GM12878 (cell line): Measurements from ENCODE around the gene TMEM150C. TPM values are rescaled to one million over a fixed set of nuclear protein-coding genes. Genes with fewer than 3 reads are reported as not detected.
A peak's percentile ranks its signal among the peaks of the same experiment; 100 is the strongest.

ENCODE experiments used
- ATAC-seq: fragments of 200-7000 bp; cut with Tn5 transposase; 3 replicates; pipeline ENCODE4 v1.9.1; 2020; ENCODE audit warnings: mild to moderate bottlenecking, moderate library complexity
- BruUV-seq: library from RNA; stranded (reverse); fragments of 400-500 nt; replicated peaks from 2 replicates; lab custom pipeline; 2021; lab: Mats Ljungman, UMichigan
- CTCF ChIA-PET: fragments of 300-600 bp; sonication (Branson Sonifier 250); formaldehyde crosslinking; extraction: SDS; loops from one replicate; lab custom pipeline; 2021; ENCODE audit warnings: inconsistent platforms; lab: Yijun Ruan, JAX
- POLR2A ChIA-PET: fragments of 350-600 bp; formaldehyde crosslinking; extraction: SDS; loops from one replicate; lab custom pipeline; 2021; ENCODE audit warnings: inconsistent platforms; lab: Charles Lee
- RAD21 ChIA-PET: fragments of 300-600 bp; sonication (Branson Sonifier 250); formaldehyde crosslinking; loops from one replicate; lab custom pipeline; 2023; ENCODE audit warnings: antibody characterized with exemption; ENCODE audit not compliant: unreplicated experiment; lab: Charles Lee
- SMC1A ChIA-PET: fragments of 300-600 bp; sonication (Branson Sonifier 250); formaldehyde crosslinking; loops from one replicate; lab custom pipeline; 2023; ENCODE audit not compliant: unreplicated experiment, uncharacterized antibody; lab: Charles Lee
- DNase-seq: peaks from one replicate; pipeline ENCODE4 v3.0.0-alpha.2; 2011; ENCODE audit warnings: low read depth, low spot score
- FAIRE-seq: peaks from 3 replicates; lab custom pipeline; 2011; peaks lifted over from hg19 to GRCh38; lab: Jason Lieb, UNC
- H2AFZ ChIP-seq: 2 replicates; pipeline ENCODE4 v1.6.0; 2011; ENCODE audit warnings: low read depth, low read length, control low read depth; ENCODE audit not compliant: control insufficient read depth
- H3K27ac ChIP-seq: 2 replicates; pipeline ENCODE4 v1.5.1; 2011; ENCODE audit warnings: control low read depth; ENCODE audit not compliant: control insufficient read depth, insufficient read depth
- H3K27me3 ChIP-seq, 2 experiments: replicated peaks in 1 of 2; 2 replicates each; pipeline versions ENCODE4 v1.6.0 to v1.6.1; 2011; ENCODE audit warnings: low read length in 1 of 2; ENCODE audit not compliant: control insufficient read depth in 2 of 2, insufficient read depth in 2 of 2
- H3K36me3 ChIP-seq, 2 experiments: 2 replicates each; pipeline ENCODE4 v1.5.1; 2011; ENCODE audit warnings: low read length in 1 of 2; ENCODE audit not compliant: control insufficient read depth in 2 of 2, insufficient read depth in 2 of 2
- H3K4me1 ChIP-seq: 2 replicates; pipeline ENCODE4 v1.6.1; 2011; ENCODE audit warnings: mild to moderate bottlenecking, low read length, moderate library complexity, mixed read lengths; ENCODE audit not compliant: control insufficient read depth, insufficient read depth
- H3K4me2 ChIP-seq: 2 replicates; pipeline ENCODE4 v1.6.0; 2011; ENCODE audit warnings: control low read depth; ENCODE audit not compliant: control insufficient read depth, insufficient read depth
- H3K4me3 ChIP-seq: fragments of 200-600 bp; sonication (generic); 2 replicates; pipeline ENCODE4 v1.5.1; 2016
- H3K79me2 ChIP-seq: 2 replicates; pipeline ENCODE4 v1.6.0; 2011; ENCODE audit warnings: low read length; ENCODE audit not compliant: control insufficient read depth, insufficient read depth
- H3K9ac ChIP-seq: 2 replicates; pipeline ENCODE4 v1.8.0; 2011; ENCODE audit warnings: low read length, control low read depth, mixed read lengths; ENCODE audit not compliant: control insufficient read depth, insufficient read depth
- H3K9me3 ChIP-seq: replicated peaks from 3 replicates; pipeline ENCODE4 v1.5.1; 2011; ENCODE audit warnings: mild to moderate bottlenecking, low read length; ENCODE audit not compliant: control insufficient read depth, insufficient read depth
- H4K20me1 ChIP-seq: 2 replicates; pipeline ENCODE4 v1.6.0; 2011; ENCODE audit not compliant: control insufficient read depth, insufficient read depth
- ATF2 ChIP-seq: IDR thresholded peaks from 2 replicates; pipeline ENCODE4 v1.6.1; 2012; ENCODE audit warnings: low read length, inconsistent platforms
- ATF7 ChIP-seq: fragments of 450-650 bp; IDR thresholded peaks from 2 replicates; pipeline ENCODE4 v1.6.1; 2016; ENCODE audit warnings: low read depth, mild to moderate bottlenecking
- BCL3 ChIP-seq: IDR thresholded peaks from 2 replicates; pipeline ENCODE4 v1.6.1; 2011; ENCODE audit warnings: borderline replicate concordance, low read depth, mild to moderate bottlenecking, moderate library complexity, low read length; ENCODE audit not compliant: insufficient read depth, poor library complexity, severe bottlenecking
- DPF2 ChIP-seq: fragments of 450-650 bp; IDR thresholded peaks from 2 replicates; pipeline ENCODE4 v1.6.1; 2017; ENCODE audit warnings: mild to moderate bottlenecking
- GATAD2B ChIP-seq: fragments of 450-650 bp; conservative IDR thresholded peaks from 2 replicates; pipeline ENCODE4 v1.6.1; 2017; ENCODE audit warnings: low read depth, mild to moderate bottlenecking, moderate library complexity
- IRF4 ChIP-seq: IDR thresholded peaks from 2 replicates; pipeline ENCODE4 v1.6.1; 2011; ENCODE audit warnings: low read depth, low read length
- JUND ChIP-seq: IDR thresholded peaks from 2 replicates; pipeline ENCODE4 v1.6.1; 2012; ENCODE audit warnings: low read depth, mild to moderate bottlenecking, low read length, improper control_type of control experiment, moderate library complexity
- KDM1A ChIP-seq: fragments of 200-600 bp; sonication (generic); IDR thresholded peaks from 2 replicates; pipeline ENCODE4 v1.6.1; 2016; ENCODE audit warnings: borderline replicate concordance
- MEF2B ChIP-seq: fragments of 450-650 bp; IDR thresholded peaks from 2 replicates; pipeline ENCODE4 v1.6.1; 2018; ENCODE audit warnings: mild to moderate bottlenecking, moderate library complexity; ENCODE audit not compliant: partially characterized antibody, poor library complexity, severe bottlenecking
- NR2F1 ChIP-seq: fragments of 450-650 bp; conservative IDR thresholded peaks from 2 replicates; pipeline ENCODE4 v1.6.1; 2017; ENCODE audit warnings: mild to moderate bottlenecking
- PKNOX1 ChIP-seq: fragments of 450-650 bp; IDR thresholded peaks from 2 replicates; pipeline ENCODE4 v1.6.1; 2016; ENCODE audit warnings: mild to moderate bottlenecking
- RELB ChIP-seq: fragments of 450-650 bp; IDR thresholded peaks from 2 replicates; pipeline ENCODE4 v1.6.1; 2017; ENCODE audit warnings: low read depth, mild to moderate bottlenecking, moderate library complexity
- RUNX3 ChIP-seq: IDR thresholded peaks from 2 replicates; pipeline ENCODE4 v1.6.1; 2012; ENCODE audit warnings: low read length, inconsistent platforms
- SMAD1 ChIP-seq: fragments of 450-650 bp; IDR thresholded peaks from 2 replicates; pipeline ENCODE4 v1.6.1; 2018; ENCODE audit warnings: mild to moderate bottlenecking, low read depth; ENCODE audit not compliant: partially characterized antibody
- SMC3 ChIP-seq: IDR thresholded peaks from 2 replicates; pipeline ENCODE4 v1.6.1; 2011; ENCODE audit warnings: low read length, improper control_type of control experiment, borderline replicate concordance
- TBL1XR1 ChIP-seq: IDR thresholded peaks from 2 replicates; pipeline ENCODE4 v1.6.1; 2012; ENCODE audit warnings: low read depth, low read length, improper control_type of control experiment
- TCF12 ChIP-seq: IDR thresholded peaks from 2 replicates; pipeline ENCODE4 v1.6.1; 2011; ENCODE audit warnings: low read depth, mild to moderate bottlenecking, low read length
- YBX1 ChIP-seq: fragments of 450-650 bp; IDR thresholded peaks from 2 replicates; pipeline ENCODE4 v1.6.1; 2016; ENCODE audit warnings: antibody characterized with exemption
- WGBS: methylation state at CpG from one replicate; pipeline ENCODE4 v1.1.6; 2016; ENCODE audit warnings: low lambda C conversion rate; ENCODE audit not compliant: insufficient replicate concordance, insufficient coverage; ENCODE audit errors: missing lambda C conversion rate; 5-methylcytosine and 5-hydroxymethylcytosine counted together
- in situ Hi-C: fragments of 300-500 bp; cut with MboI; formaldehyde crosslinking; loops from 9 replicates; pipeline ENCODE4 v1.14.3; 2018; ENCODE audit warnings: mixed read lengths
- intact Hi-C: fragments of 100-400 bp; cut with micrococcal nuclease; formaldehyde crosslinking; loops from one replicate; pipeline ENCODE4 v1.14.2; 2022; ENCODE audit not compliant: unreplicated experiment
- polyA plus RNA-seq, 11 experiments: library from polyadenylated mRNA; depleted of rRNA in 4 of 11; unstranded in 6 of 11; stranded (reverse) in 5 of 11; fragments of >200 nt; fragmentation: Nextera tagmentation in 4 of 11; fragmentation: Illumina TruSeq in 1 of 11; extraction: Ambion mirVana in 4 of 11; extraction: Trizol in 1 of 11; gene quantifications; 1 replicate in 1 of 11; 2 replicates in 10 of 11; pipeline versions ENCODE4 v1.2.1 to v1.2.3, GENCODE V29; 2011 to 2016; ENCODE audit warnings: inconsistent platforms in 2 of 11, missing spikeins in 2 of 11, low read depth in 1 of 11
- total RNA-seq, 4 experiments: library from RNA; depleted of rRNA in 3 of 4; stranded (reverse); fragments of >200 nt in 3 of 4; fragmentation: Illumina TruSeq in 1 of 4; extraction: Trizol in 1 of 4; gene quantifications; 2 replicates each; pipeline versions ENCODE4 v1.2.1 to v1.2.3, GENCODE V29; 2013 to 2021
- TF ChIP-seq, protein P1 (sequence below): fragments of 450-650 bp; IDR thresholded peaks from 2 replicates; pipeline ENCODE4 v1.6.1; 2016; ENCODE audit warnings: mild to moderate bottlenecking

Gene TMEM150C
- total and polyA plus RNA-seq, 10 of the 15 experiments (the other 5 are each of a cell fraction or from before 2014, with no cell fraction given): 0.04 to 0.78 (median 0.13) TPM; not detected in 2

DNA sequence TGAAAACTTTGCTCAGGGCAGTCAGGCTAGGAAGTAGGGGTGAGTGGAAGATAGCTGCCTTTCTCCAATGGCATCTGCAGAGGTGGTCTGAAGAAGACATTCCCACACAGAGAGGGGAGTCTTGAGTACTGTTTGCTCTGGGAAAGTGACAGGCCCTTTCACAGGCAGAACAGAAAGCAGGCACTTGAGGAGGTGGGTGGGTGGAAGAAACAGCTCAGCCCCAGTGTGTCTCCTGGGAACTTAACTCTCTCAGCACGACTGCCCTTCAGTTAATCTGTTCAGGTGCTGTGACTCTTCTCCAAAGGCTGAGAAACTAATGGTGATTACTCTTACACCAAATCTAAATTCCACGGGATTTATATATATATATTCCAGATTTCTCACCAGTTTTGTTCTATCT is 103.1 kb downstream of the TMEM150C start:
- FAIRE-seq (no peak), DNase-seq (no peak), ATAC-seq (0 out of 3 replicates have a peak, but pooled peaks have one; percentile 22)
- Histone ChIP-seq H3K36me3 (peaks cover 11% of the 10 kb centered on the region in 2 experiments; a peak in 3 of 4 replicates), H3K9ac (no peak overlapping the region), H4K20me1 (no peaks in the 10 kb centered on the region), H3K4me3 (no peak overlapping the region), H3K9me3 (no peaks in the 10 kb centered on the region), H3K27ac (no peak overlapping the region), H3K79me2 (no peaks in the 10 kb centered on the region), H3K4me2 (no peak overlapping the region), H3K27me3 (no peaks in the 10 kb centered on the region), H2AFZ (no peak overlapping the region), H3K4me1 (no peaks in the 10 kb centered on the region)
- no TSS peak for BruUV-seq
- in situ Hi-C loops (no loop called here), intact Hi-C loops (no loop called here)
- ChIA-PET POLR2A (interaction anchor here (0.6 kb wide), 1 partner anchor 84 kb away, joined by 5 read pairs; no protein-coding TSS in a partner anchor), RAD21 (no interaction called here), CTCF (interaction anchor here (9.1 kb wide), 1 partner anchor 281 kb away, joined by 89 read pairs; no protein-coding TSS in a partner anchor), SMC1A (no interaction called here)
- 55% methylated on average over 2 of the region's 2 CpGs for WGBS
- TF ChIP-seq, protein P1, sequence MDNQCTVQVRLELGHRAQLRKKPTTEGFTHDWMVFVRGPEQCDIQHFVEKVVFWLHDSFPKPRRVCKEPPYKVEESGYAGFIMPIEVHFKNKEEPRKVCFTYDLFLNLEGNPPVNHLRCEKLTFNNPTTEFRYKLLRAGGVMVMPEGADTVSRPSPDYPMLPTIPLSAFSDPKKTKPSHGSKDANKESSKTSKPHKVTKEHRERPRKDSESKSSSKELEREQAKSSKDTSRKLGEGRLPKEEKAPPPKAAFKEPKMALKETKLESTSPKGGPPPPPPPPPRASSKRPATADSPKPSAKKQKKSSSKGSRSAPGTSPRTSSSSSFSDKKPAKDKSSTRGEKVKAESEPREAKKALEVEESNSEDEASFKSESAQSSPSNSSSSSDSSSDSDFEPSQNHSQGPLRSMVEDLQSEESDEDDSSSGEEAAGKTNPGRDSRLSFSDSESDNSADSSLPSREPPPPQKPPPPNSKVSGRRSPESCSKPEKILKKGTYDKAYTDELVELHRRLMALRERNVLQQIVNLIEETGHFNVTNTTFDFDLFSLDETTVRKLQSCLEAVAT: 0 out of 2 replicates have a peak, but pooled peaks have one; percentile 3
- TF ChIP-seq IRF4: 0 out of 2 replicates have a peak, but pooled peaks have one; percentile 45
- TF ChIP-seq MEF2B: peak; percentile 99
- TF ChIP-seq ATF2: peak; percentile 47; the same call in 1 of the 2 replicates
- peak; percentile 81 for TF ChIP-seq BCL3
- no peak for TF ChIP-seq NR2F1
- no peak for TF ChIP-seq DPF2
- TF ChIP-seq ATF7: peak; percentile 47
- no peak for TF ChIP-seq RELB
- peak; percentile 49; the same call in 1 of the 2 replicates for TF ChIP-seq PKNOX1
- TF ChIP-seq SMC3: no peak
- TF ChIP-seq YBX1: peak; percentile 89; the same call in 1 of the 2 replicates
- no peak for TF ChIP-seq JUND
- peak; percentile 97 for TF ChIP-seq GATAD2B
- no peak for TF ChIP-seq RUNX3
- no peak for TF ChIP-seq KDM1A
- TF ChIP-seq TCF12: peak; percentile 57; the same call in 1 of the 2 replicates
- TF ChIP-seq SMAD1: peak; percentile 17
- TF ChIP-seq TBL1XR1: no peak
